ENCODE measurements around the gene BMP10.

Gene BMP10

GRCh38 chr2:68850524-68850923 lies 20.7 kb downstream of the BMP10 start:
- DNase-seq (ENCODE audit: low read depth, low spot score) = no peak

DNA sequence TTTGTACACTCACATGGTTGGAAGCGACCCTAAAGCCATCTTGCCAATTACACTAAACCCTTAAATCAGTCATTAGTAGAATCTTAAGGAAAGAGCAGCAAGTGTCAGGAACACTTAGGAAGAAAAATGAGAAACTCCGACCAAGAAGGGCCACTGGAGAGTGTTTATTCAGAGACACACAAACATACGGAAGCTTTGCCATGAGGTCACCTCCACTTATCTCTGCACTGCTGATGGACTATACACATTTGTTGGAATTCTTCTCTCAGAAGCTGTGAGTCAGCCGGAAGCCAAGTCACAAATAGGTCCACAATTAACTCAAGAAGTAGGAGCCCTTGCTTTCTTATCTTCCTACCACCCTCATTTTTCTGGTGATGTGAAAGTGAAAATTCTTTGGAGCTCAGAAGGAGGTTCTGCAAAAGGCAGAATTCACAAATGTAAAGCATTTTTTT lies 21.6 kb downstream of the BMP10 start:
- no peak for DNase-seq (ENCODE audit: low read depth, low spot score)

DNA sequence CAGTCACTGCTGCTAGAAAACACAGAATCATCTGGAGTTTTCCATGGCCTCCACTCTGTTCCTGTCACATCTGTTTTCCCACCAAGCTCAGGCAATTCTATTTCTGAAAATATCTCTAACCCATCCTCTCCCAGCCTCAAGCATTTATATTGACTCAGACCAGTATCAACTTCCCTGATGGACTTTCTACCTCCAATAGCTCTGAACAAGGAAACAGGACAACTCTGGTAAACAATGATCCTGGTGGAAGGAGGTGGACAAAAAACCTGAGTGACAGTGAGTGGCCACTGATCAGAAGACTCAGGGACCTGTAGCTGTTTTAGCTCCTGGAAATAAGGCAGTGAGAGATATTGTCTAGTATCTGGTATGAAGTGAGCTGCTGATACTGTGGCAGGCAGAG lies 23.4 kb downstream of the BMP10 start:
- DNase-seq (ENCODE audit: low read depth, low spot score) = no peak

DNA sequence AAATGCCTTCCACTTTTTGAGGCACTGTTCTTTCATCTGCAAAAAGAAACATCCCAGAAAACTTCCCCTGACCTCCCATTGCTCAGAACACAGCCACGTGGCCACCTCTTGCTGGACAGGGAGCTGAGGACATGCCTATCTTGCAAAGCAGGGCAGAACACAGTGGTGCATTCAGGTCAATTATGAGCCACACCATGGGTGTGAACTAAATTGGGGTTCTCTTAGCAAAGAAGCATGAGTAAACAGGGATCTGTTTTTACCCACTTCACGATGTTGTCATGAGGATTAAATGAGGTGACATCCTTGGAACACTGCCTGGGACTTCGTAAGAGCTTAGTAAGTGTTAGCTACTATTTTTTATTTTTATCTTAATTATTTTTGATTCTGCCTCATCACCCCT lies 25.1 kb downstream of the BMP10 start:
- no peak for DNase-seq (ENCODE audit: low read depth, low spot score)

GRCh38 chr2:68845043-68845442 lies 26.2 kb downstream of the BMP10 start:
- DNase-seq (ENCODE audit: low read depth, low spot score) = no peak

DNA sequence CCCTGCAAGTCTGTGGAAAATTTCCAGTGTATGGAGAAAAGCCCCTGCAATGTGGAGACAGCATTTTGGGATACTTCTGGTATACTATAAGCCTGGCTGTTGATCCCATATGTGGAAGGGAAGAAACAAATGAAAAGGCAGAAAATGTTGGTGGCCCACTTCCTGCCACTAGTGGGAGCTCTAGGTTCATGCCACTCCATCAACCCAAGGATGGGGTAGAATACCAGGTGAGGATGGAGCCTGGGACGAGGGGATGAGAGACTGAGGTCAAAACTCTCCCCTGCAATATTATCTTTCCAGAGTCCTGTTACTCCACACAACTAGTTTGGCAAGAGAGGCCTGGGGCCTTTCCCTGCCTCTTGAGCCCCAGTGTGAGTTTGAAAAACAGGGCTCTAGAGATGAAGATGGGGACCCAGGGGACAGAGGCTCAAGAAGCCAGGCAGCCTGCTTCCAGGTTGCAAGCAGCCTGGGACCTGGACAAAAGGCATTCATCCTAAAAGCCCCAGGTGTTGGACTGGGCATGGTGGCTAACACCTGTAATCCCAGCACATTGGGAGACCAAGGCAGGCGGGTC lies 31.9 kb downstream of the BMP10 start:
- no peak for DNase-seq (ENCODE audit: low read depth, low spot score)

GRCh38 chr2:68838641-68839040 lies 32.6 kb downstream of the BMP10 start:
- no peak for DNase-seq (ENCODE audit: low read depth, low spot score)

- no peak for DNase-seq (ENCODE audit: low read depth, low spot score)
These were observed 33.3 kb downstream of the BMP10 start for GRCh38 chr2:68837861-68838341.

DNA sequence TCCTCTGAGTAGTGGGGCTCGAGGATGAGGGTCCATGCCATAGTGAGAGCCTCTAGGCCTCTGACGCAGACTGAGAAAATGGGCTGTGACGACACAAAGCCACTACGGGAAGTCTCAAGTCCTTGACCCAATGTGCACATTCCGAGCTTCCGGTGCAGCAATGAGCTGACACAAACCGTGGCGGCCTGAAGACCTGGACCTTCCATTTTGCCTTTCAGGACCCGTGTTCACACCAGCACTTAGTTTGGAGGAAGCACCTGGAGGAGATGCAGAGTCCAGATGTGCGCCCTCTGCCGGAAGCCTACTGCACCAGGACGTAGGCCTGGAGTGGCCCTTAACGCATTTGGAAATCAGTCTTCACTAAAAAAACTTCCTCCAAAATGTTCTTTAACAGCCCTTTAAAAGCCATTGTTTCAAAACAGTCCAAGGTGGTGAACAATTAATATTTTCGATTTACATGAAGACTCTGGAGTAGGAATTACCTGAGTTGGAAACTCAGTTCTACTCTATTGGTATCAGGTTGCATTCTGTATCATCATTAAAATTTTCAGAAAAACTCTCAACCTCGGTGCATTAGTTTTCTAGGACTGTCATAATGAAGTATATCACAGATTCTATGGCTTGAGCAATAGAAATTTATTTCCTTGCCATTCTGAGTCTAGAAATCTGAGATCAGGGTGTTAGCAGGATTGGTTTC lies 33.9 kb downstream of the BMP10 start:
- DNase-seq (ENCODE audit: low read depth, low spot score) = peak; percentile 42

DNA sequence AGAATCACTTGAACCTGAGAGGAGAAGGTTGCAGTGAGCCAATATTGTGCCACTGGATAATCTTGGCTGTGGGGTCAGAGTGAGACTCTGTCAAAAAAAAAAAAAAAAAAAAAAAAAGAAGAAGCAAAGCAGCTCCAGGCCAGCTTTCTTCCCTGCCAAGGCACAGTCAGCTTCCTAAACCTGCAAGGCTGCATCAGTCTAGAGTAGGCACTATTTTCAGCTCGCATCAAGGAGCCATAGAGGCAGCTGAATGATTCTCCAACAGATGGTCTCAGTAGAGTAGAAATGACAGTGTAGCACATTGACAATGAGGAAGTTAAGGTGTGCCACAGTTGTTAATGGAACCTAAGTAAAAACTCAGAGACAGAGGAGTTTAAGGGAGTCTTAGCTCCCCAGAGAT lies 35.6 kb downstream of the BMP10 start:
- DNase-seq (ENCODE audit: low read depth, low spot score) = no peak

GRCh38 chr2:68834737-68835376 lies 36.3 kb downstream of the BMP10 start:
- no peak for DNase-seq (ENCODE audit: low read depth, low spot score)

- no peak for DNase-seq (ENCODE audit: low read depth, low spot score)
These were observed 38.0 kb downstream of the BMP10 start for GRCh38 chr2:68833162-68833561.

DNA sequence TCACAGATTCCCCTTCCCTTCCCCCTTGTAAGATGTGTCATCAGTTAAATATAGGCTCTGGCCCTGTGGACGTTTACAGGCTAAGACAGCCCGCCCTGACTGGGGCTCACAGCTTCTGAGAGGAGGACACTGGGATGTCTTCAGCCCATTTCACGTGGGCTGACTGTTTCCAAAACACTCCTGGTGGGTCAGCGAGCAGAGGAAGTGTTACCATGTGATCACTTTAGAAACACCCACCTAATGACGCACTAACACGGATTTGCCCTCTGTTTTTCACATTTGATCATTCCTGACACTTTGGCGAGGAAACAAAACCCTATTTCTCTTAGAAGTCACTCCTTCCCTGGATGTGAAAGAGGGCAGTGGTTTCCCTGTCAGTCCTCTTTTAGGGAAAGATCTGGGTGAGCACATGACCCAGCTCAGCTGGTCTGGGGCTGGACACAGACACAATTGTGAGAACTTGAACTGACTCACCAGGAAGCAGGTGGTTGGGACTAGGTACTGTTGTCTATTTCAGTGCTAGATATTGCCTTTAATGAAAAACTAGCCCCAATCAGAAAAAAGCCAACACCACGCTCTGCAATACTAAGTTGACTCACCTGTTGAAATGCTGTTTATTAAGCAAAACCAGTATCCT lies 38.8 kb downstream of the BMP10 start:
- no peak for DNase-seq (ENCODE audit: low read depth, low spot score)

- no peak for DNase-seq (ENCODE audit: low read depth, low spot score)
These were observed 39.4 kb downstream of the BMP10 start for GRCh38 chr2:68831686-68832232.

- no peak for DNase-seq (ENCODE audit: low read depth, low spot score)
These were observed 41.4 kb downstream of the BMP10 start for GRCh38 chr2:68829749-68830148.

GRCh38 chr2:68828887-68829708 lies 42.1 kb downstream of the BMP10 start:
- no peak for DNase-seq (ENCODE audit: low read depth, low spot score)

DNA sequence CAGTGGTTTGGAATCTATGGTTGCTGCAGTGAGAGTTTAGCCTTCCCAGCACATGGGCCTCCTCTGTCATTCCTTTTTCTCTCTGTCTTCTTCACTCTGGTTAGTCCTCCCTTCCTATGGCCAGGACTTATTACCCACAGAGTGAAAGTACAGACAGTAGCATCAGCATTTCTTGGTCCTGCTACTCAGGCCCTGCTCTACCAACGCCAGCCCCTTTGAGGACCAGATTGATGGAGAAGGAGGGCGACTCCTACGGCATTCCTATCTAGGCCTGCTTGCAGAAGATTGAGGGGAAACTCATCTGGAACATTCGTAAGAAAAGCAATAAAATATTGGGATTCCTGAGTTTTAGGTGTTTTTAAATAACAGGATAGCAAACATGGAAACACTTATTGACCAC lies 43.5 kb downstream of the BMP10 start:
- DNase-seq (ENCODE audit: low read depth, low spot score) = no peak

DNA sequence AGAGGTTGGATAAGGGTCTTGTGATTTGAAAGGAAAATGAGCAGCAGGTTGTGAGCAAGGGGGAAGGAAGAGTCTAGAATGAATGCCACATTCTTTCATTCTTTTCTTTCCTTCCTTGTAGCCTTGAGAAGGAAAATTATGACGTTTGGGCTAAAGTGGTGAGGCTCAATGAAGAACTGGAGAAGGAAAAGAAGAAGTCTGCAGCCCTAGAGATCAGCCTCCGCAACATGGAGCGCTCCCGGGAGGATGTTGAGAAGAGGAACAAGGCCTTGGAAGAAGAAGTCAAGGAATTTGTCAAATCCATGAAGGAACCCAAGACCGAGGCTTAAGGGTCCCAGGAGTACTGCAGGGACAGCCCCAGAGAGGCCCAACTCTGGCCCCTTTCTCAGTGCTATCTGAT lies 45.3 kb downstream of the BMP10 start:
- no peak for DNase-seq (ENCODE audit: low read depth, low spot score)

- no peak for DNase-seq (ENCODE audit: low read depth, low spot score)
These were observed 46.4 kb downstream of the BMP10 start for GRCh38 chr2:68824831-68825230.

DNA sequence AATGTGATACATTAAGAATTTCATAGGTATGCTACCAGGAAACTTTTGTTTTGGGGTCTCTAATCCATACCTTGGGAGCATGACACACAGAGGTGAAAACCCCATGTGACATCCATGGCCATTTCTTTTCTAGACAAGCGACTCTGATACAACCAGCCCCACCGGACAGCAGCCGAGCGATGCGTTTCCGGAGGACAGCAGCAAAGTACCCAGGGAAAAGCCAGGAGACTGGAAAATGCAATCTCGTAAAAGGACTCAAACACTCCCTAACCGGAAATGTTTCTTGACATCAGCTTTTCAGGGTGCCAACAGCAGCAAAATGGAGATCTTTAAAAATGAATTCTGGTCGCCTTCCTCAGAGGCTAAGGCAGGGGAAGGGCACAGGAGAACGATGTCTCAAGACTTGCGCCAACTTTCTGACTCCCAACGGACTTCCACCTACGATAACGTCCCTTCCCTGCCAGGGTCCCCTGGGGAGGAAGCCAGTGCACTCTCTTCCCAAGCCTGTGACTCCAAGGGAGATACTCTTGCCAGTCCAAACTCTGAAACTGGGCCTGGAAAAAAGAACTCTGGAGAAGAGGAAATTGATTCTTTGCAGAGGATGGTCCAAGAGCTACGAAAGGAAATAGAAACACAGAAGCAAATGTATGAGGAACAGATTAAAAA lies 48.9 kb downstream of the BMP10 start:
- no peak for DNase-seq (ENCODE audit: low read depth, low spot score)

DNA sequence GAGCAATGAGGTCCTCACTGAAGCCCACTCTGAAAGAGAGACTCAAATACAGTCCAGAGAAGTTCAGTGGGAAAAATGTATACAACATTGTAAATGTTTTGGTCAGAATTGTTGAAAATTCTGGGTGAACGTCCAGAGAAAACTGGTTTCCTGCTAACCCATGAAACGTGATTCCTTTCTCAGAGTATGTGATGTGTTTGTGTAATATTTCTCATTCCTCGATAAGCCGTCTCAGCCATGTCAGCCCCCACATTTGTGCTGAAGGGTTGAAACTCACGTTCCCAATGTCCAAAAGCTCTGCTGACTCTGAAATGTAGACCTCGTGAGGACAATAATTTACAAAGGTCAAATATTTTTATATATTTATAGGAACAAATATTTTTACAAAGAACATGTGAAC lies 51.6 kb downstream of the BMP10 start:
- DNase-seq (ENCODE audit: low read depth, low spot score) = no peak
